CD4-positive, alpha-beta memory T cell (primary cell): ENCODE results near the gene PROX2. TPM values are rescaled to one million over a fixed set of nuclear protein-coding genes. Genes with fewer than 3 reads are reported as not detected.

Source experiments
- CTCF ChIA-PET: fragments of 350-600 bp; sonication (Branson Sonifier 250); formaldehyde crosslinking; loops from one replicate; lab custom pipeline; 2021; ENCODE audit warnings: inconsistent platforms; ENCODE audit not compliant: partially characterized antibody; lab: Charles Lee
- POLR2A ChIA-PET: fragments of 350-600 bp; sonication (Branson Sonifier 250); formaldehyde crosslinking; loops from one replicate; lab custom pipeline; 2021; ENCODE audit not compliant: partially characterized antibody; lab: Charles Lee
- DNase-seq, 5 donors: peaks; one replicate each; pipeline versions ENCODE4 v3.0.0 to v3.0.0-alpha.2; 2020 to 2022; ENCODE audit warnings: mixed read lengths in 1 of 5
- H3K27ac ChIP-seq: one replicate; pipeline ENCODE4 v1.7.0; 2013; ENCODE audit warnings: low read depth, low read length
- H3K27me3 ChIP-seq: 2 replicates; pipeline ENCODE4 v1.7.0; 2013; ENCODE audit warnings: mild to moderate bottlenecking, low read length, moderate library complexity; ENCODE audit not compliant: insufficient read depth
- H3K36me3 ChIP-seq: 2 replicates; pipeline ENCODE4 v1.7.0; 2013; ENCODE audit warnings: mild to moderate bottlenecking, low read length, moderate library complexity; ENCODE audit not compliant: insufficient read depth
- H3K4me1 ChIP-seq: 2 replicates; pipeline ENCODE4 v1.7.0; 2013; ENCODE audit warnings: mild to moderate bottlenecking, low read length, moderate library complexity; ENCODE audit not compliant: insufficient read depth
- H3K4me3 ChIP-seq, 2 donors: one replicate each; pipeline ENCODE4 v1.7.0; 2013; ENCODE audit warnings: low read length in 2 of 2, mild to moderate bottlenecking in 1 of 2
- H3K9me3 ChIP-seq, 2 donors: one replicate each; pipeline ENCODE4 v1.7.0; 2013; ENCODE audit warnings: low read length in 2 of 2, control low read depth in 1 of 2; ENCODE audit not compliant: control insufficient read depth in 1 of 2
- H3K27ac Mint-ChIP-seq, 7 donors: one replicate each; pipeline ENCODE4 v1.8.0; 2020 to 2021; ENCODE audit warnings: mixed read lengths in 7 of 7, mild to moderate bottlenecking in 6 of 7, inconsistent platforms in 3 of 7, moderate library complexity in 3 of 7
- H3K27me3 Mint-ChIP-seq, 2 donors: one replicate each; pipeline ENCODE4 v1.8.0; 2020 to 2021; ENCODE audit warnings: mixed read lengths in 2 of 2
- H3K36me3 Mint-ChIP-seq, 2 donors: one replicate each; pipeline ENCODE4 v1.8.0; 2020 to 2021; ENCODE audit warnings: mixed read lengths in 2 of 2, inconsistent platforms in 1 of 2, mild to moderate bottlenecking in 1 of 2
- H3K4me1 Mint-ChIP-seq, 4 donors: one replicate each; pipeline ENCODE4 v1.8.0; 2020 to 2021; ENCODE audit warnings: mixed read lengths in 4 of 4, mild to moderate bottlenecking in 1 of 4
- H3K4me3 Mint-ChIP-seq, 8 donors: one replicate each; pipeline ENCODE4 v1.8.0; 2020 to 2021; ENCODE audit warnings: mixed read lengths in 8 of 8, mild to moderate bottlenecking in 7 of 8, moderate library complexity in 6 of 8, inconsistent platforms in 3 of 8
- H3K9me3 Mint-ChIP-seq, 8 donors: one replicate each; pipeline ENCODE4 v1.8.0; 2020 to 2021; ENCODE audit warnings: mixed read lengths in 8 of 8, mild to moderate bottlenecking in 5 of 8, inconsistent platforms in 3 of 8, moderate library complexity in 1 of 8
- intact Hi-C: fragments of 100-400 bp; cut with micrococcal nuclease; formaldehyde crosslinking; loops from one replicate; pipeline ENCODE4 v1.15.1; 2023
- polyA plus RNA-seq, 2 donors: library from polyadenylated mRNA; unstranded; fragments of 300-500 nt; fragmentation: Illumina TruSeq; gene quantifications; one replicate each; pipeline ENCODE4 v1.2.3, GENCODE V29; 2021
- total RNA-seq, 2 experiments: library from RNA; stranded (reverse); gene quantifications; one replicate each; pipeline ENCODE4 v1.2.3, GENCODE V29; 2021

Gene PROX2
- total and polyA plus RNA-seq, 4 experiments from 2014 or later, result 0.05 TPM; not detected in 3

- H3K4me1 Mint-ChIP-seq, result peaks cover 14 to 27% (median 22%) of the 10 kb centered on the region in 4 donors
- no peaks in the 10 kb centered on the region for H3K27me3 Mint-ChIP-seq
- H3K9me3 ChIP-seq, result no peaks in the 10 kb centered on the region
- peak overlapping the region in 5 of 7 donors; percentile 9 to 55 (median 16) for H3K27ac Mint-ChIP-seq
- intact Hi-C loops, result no loop called here
- no peaks in the 10 kb centered on the region for H3K36me3 Mint-ChIP-seq
- ChIA-PET CTCF (interaction anchor here (0.9 to 15.0 kb wide), 5 partner anchors 9 to 244 kb away, joined by 3 to 677 read pairs (median 3); no protein-coding TSS in a partner anchor), POLR2A (interaction anchor here (0.6 to 1.9 kb wide), 7 partner anchors 11 to 53 kb away, joined by 3 to 6 read pairs (median 4); partner anchors contain the start of gene DLST)
- H3K4me3 ChIP-seq, result no peak overlapping the region
- peak overlapping the region in 1 of 8 donors; percentile 3 for H3K4me3 Mint-ChIP-seq
- no peak overlapping the region for H3K27ac ChIP-seq
- H3K4me1 ChIP-seq, result peaks cover 12% of the 10 kb centered on the region
- DNase-seq, result no peak
- no peaks in the 10 kb centered on the region for H3K9me3 Mint-ChIP-seq
- no peaks in the 10 kb centered on the region for H3K27me3 ChIP-seq
- H3K36me3 ChIP-seq, result no peaks in the 10 kb centered on the region
Observed at GRCh38 chr14:74852922-74853530, 22.9 kb downstream of the PROX2 start.

GRCh38 chr14:74848768-74849167 lies 27.2 kb downstream of the PROX2 start:
- H3K36me3 Mint-ChIP-seq, result no peaks in the 10 kb centered on the region
- POLR2A ChIA-PET, result no interaction called here
- H3K4me3 ChIP-seq, result no peak overlapping the region
- no peaks in the 10 kb centered on the region for H3K9me3 Mint-ChIP-seq
- no peaks in the 10 kb centered on the region for H3K27me3 Mint-ChIP-seq
- H3K36me3 ChIP-seq, result no peaks in the 10 kb centered on the region
- no peak overlapping the region for H3K4me3 Mint-ChIP-seq
- H3K27ac ChIP-seq, result no peak overlapping the region
- H3K27me3 ChIP-seq, result no peaks in the 10 kb centered on the region
- intact Hi-C loops, result no loop called here
- H3K9me3 ChIP-seq, result no peaks in the 10 kb centered on the region
- peaks cover 12% of the 10 kb centered on the region for H3K4me1 ChIP-seq
- CTCF ChIA-PET, result interaction anchor here (2.8 to 10.7 kb wide), 2 partner anchors 13 to 57 kb away, joined by 13 to 84 read pairs; no protein-coding TSS in a partner anchor
- H3K4me1 Mint-ChIP-seq, result peaks cover 11 to 20% (median 17%) of the 10 kb centered on the region in 4 donors
- DNase-seq, result no peak
- no peak overlapping the region for H3K27ac Mint-ChIP-seq

GRCh38 chr14:74846968-74847665 lies 28.8 kb downstream of the PROX2 start:
- Histone ChIP-seq H3K4me1 (peaks cover 4% of the 10 kb centered on the region), H3K9me3 (no peaks in the 10 kb centered on the region), H3K4me3 (no peak overlapping the region), H3K27ac (no peak overlapping the region), H3K27me3 (no peaks in the 10 kb centered on the region), H3K36me3 (no peaks in the 10 kb centered on the region)
- ChIA-PET POLR2A (interaction anchor here (0.6 to 2.0 kb wide), 4 partner anchors 10 to 228 kb away, joined by 3 to 5 read pairs (median 4); partner anchors contain the start of gene DLST), CTCF (interaction anchor here (2.1 to 10.7 kb wide), 4 partner anchors 15 to 242 kb away, joined by 5 to 84 read pairs (median 10); no protein-coding TSS in a partner anchor)
- intact Hi-C loops, result no loop called here
- no peaks in the 10 kb centered on the region for H3K9me3 Mint-ChIP-seq
- H3K4me3 Mint-ChIP-seq, result no peak overlapping the region
- no peak for DNase-seq
- no peaks in the 10 kb centered on the region for H3K27me3 Mint-ChIP-seq
- no peak overlapping the region for H3K27ac Mint-ChIP-seq
- H3K4me1 Mint-ChIP-seq, result peaks cover 5 to 15% (median 10%) of the 10 kb centered on the region in 4 donors
- H3K36me3 Mint-ChIP-seq, result no peaks in the 10 kb centered on the region

GRCh38 chr14:74846168-74846567 lies 29.8 kb downstream of the PROX2 start:
- H3K36me3 ChIP-seq, result no peaks in the 10 kb centered on the region
- H3K4me3 ChIP-seq, result no peak overlapping the region
- DNase-seq, result no peak
- peak overlapping the region in 2 of 7 donors; percentile 1 to 25 for H3K27ac Mint-ChIP-seq
- H3K36me3 Mint-ChIP-seq, result no peaks in the 10 kb centered on the region
- no peaks in the 10 kb centered on the region for H3K9me3 Mint-ChIP-seq
- H3K4me1 Mint-ChIP-seq, result peaks cover 13 to 24% (median 19%) of the 10 kb centered on the region in 4 donors
- H3K27ac ChIP-seq, result no peak overlapping the region
- no peak overlapping the region for H3K4me3 Mint-ChIP-seq
- intact Hi-C loops, result no loop called here
- H3K27me3 Mint-ChIP-seq, result no peaks in the 10 kb centered on the region
- H3K27me3 ChIP-seq, result no peaks in the 10 kb centered on the region
- peaks cover 14% of the 10 kb centered on the region for H3K4me1 ChIP-seq
- POLR2A ChIA-PET, result interaction anchor here (0.6 to 2.0 kb wide), 4 partner anchors 9 to 768 kb away, joined by 3 to 6 read pairs (median 5); partner anchors contain the start of gene DLST
- CTCF ChIA-PET, result interaction anchor here (2.1 to 10.7 kb wide), 3 partner anchors 16 to 243 kb away, joined by 5 to 84 read pairs (median 6); no protein-coding TSS in a partner anchor
- H3K9me3 ChIP-seq, result no peaks in the 10 kb centered on the region

- ChIA-PET POLR2A (no interaction called here), CTCF (interaction anchor here (2.7 kb wide), 1 partner anchor 17 kb away, joined by 21 read pairs; no protein-coding TSS in a partner anchor)
- no peak overlapping the region for H3K4me3 ChIP-seq
- H3K36me3 ChIP-seq, result no peaks in the 10 kb centered on the region
- peaks cover 38% of the 10 kb centered on the region for H3K4me1 ChIP-seq
- Mint-ChIP-seq H3K27me3 (no peaks in the 10 kb centered on the region), H3K9me3 (no peaks in the 10 kb centered on the region), H3K4me3 (no peak overlapping the region), H3K27ac (peak overlapping the region in 4 of 7 donors; percentile 22 to 60 (median 36)), H3K4me1 (peaks cover 26 to 44% (median 33%) of the 10 kb centered on the region in 4 donors), H3K36me3 (no peaks in the 10 kb centered on the region)
- intact Hi-C loops, result no loop called here
- no peak for DNase-seq
- H3K9me3 ChIP-seq, result no peaks in the 10 kb centered on the region
- no peaks in the 10 kb centered on the region for H3K27me3 ChIP-seq
- H3K27ac ChIP-seq, result no peak overlapping the region
Observed at GRCh38 chr14:74843653-74844052, 32.3 kb downstream of the PROX2 start.

- no peaks in the 10 kb centered on the region for H3K9me3 ChIP-seq
- peak overlapping the region; percentile 35 to 73 (median 59) for H3K4me3 Mint-ChIP-seq
- peak in 4 of 5 donors; percentile 16 to 31 (median 28) for DNase-seq
- ChIA-PET CTCF (interaction anchor here (0.7 to 2.7 kb wide), 5 partner anchors 13 to 104 kb away, joined by 3 to 21 read pairs (median 4); no protein-coding TSS in a partner anchor), POLR2A (interaction anchor here (0.9 to 1.5 kb wide), 5 partner anchors 11 to 78 kb away, joined by 3 to 4 read pairs (median 4); partner anchors contain the start of gene YLPM1)
- H3K4me1 ChIP-seq, result peaks cover 59% of the 10 kb centered on the region
- H3K36me3 ChIP-seq, result no peaks in the 10 kb centered on the region
- intact Hi-C loops, result no loop called here
- no peaks in the 10 kb centered on the region for H3K9me3 Mint-ChIP-seq
- peak overlapping the region; percentile 14 for H3K27ac ChIP-seq
- H3K36me3 Mint-ChIP-seq, result peaks cover 0 to 3% of the 10 kb centered on the region in 2 donors
- H3K27me3 Mint-ChIP-seq, result no peaks in the 10 kb centered on the region
- peak overlapping the region in 1 of 2 donors; percentile 22 for H3K4me3 ChIP-seq
- no peaks in the 10 kb centered on the region for H3K27me3 ChIP-seq
- H3K4me1 Mint-ChIP-seq, result peaks cover 43 to 65% (median 53%) of the 10 kb centered on the region in 4 donors
- H3K27ac Mint-ChIP-seq, result peak overlapping the region; percentile 85 to 96 (median 89)
Observed at GRCh38 chr14:74841230-74842207, 34.4 kb downstream of the PROX2 start.
